Fibroblast of villous mesenchyme (primary cell): ENCODE measurements around the gene SPRY4. TPM values are rescaled to one million over a fixed set of nuclear protein-coding genes. Genes with fewer than 3 reads are reported as not detected.

Experiments used
- DNase-seq: peaks from one replicate; pipeline ENCODE4 v3.0.0-alpha.2; 2010; ENCODE audit warnings: low read depth
- H3K4me3 ChIP-seq: 2 replicates; pipeline ENCODE4 v1.5.1; 2011; ENCODE audit warnings: low read depth, mild to moderate bottlenecking, low read length
- total RNA-seq: library from RNA; depleted of rRNA; stranded (reverse); fragments of >200 nt; gene quantifications from 2 replicates; pipeline ENCODE4 v1.2.3, GENCODE V29; 2012
- TF ChIP-seq, protein P1 (sequence below): IDR thresholded peaks from 2 replicates; pipeline ENCODE4 v1.5.1; 2012; ENCODE audit warnings: low read depth, mild to moderate bottlenecking, low read length; ENCODE audit not compliant: insufficient read depth

SPRY4 gene
- total RNA-seq, 1 donor = 22.9 TPM

DNA sequence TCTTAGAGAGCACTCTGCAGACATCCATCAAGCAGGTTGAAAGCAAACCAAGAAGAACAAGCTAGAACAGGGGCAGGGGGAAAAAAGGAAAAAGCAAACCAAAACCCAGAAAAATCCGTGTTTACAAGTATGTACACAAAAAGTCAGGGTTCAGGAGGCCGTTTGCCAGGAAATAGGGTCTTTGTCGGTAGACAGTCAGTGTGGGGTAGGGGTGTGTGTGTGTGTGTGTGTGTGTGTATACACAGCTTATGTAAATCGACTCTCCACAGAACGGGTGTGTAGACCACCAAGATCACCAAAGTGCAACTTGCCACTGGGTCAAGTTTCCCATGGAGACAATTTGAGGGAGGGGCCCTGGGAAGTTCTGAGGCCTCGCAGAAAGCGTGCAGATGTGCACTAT, 13.1 kb downstream of the SPRY4 start:
- TF ChIP-seq, protein P1, sequence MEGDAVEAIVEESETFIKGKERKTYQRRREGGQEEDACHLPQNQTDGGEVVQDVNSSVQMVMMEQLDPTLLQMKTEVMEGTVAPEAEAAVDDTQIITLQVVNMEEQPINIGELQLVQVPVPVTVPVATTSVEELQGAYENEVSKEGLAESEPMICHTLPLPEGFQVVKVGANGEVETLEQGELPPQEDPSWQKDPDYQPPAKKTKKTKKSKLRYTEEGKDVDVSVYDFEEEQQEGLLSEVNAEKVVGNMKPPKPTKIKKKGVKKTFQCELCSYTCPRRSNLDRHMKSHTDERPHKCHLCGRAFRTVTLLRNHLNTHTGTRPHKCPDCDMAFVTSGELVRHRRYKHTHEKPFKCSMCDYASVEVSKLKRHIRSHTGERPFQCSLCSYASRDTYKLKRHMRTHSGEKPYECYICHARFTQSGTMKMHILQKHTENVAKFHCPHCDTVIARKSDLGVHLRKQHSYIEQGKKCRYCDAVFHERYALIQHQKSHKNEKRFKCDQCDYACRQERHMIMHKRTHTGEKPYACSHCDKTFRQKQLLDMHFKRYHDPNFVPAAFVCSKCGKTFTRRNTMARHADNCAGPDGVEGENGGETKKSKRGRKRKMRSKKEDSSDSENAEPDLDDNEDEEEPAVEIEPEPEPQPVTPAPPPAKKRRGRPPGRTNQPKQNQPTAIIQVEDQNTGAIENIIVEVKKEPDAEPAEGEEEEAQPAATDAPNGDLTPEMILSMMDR = no peak

DNA sequence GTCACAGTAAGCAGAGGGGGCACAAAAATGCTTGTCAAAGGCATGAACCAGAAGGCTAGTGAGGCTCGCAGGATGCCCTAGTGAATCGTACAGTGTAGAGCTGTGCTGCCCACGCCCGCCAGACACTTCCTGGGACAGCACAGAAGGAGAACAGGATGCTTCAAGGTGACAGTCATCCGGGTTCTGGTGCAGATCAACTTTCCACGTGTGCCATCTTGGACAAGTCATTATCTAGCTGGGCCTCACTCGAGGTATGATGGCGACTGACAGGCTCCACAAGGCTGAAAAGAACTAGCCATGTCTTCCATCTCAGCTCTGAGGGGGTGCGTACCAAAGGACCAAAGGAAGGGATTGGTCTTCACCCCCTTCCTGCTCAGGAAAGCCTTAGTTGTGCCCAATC, 14.0 kb downstream of the SPRY4 start:
- DNase-seq = no peak
- no peak overlapping the region for H3K4me3 ChIP-seq
- TF ChIP-seq, protein P1 = no peak

More for the DNA sequence above, 13.1 kb downstream of the SPRY4 start:
- no peak for DNase-seq
- H3K4me3 ChIP-seq = no peak overlapping the region

DNA sequence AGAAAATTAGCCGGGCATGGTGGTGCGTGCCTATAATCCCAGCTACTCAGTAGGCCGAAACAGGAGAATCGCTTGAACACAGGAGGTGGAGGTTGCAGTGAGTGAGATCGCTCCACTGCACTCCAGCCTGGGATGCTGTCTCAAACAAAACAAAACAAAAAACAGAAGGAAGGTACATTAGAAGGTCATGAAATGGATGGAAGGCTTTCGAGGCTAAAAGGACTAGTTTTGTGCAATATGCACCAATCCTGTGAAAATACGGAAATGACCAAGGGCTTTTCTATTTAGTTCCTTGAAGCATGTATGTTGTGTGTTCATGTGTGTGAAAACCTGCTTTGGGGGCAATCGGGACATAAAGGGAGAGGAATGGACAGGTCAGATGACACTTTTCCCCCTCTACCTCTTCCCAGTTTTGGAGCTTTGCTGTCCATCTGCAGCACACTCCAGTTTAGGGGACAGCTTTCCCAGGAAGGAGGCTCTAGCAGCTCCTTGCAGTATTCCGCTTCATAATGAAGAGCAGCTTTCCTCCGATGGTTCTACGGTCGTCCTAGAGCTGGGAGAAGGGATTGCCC, 15.0 kb downstream of the SPRY4 start:
- no peak for DNase-seq
- TF ChIP-seq, protein P1 = no peak
- H3K4me3 ChIP-seq = no peak overlapping the region

DNA sequence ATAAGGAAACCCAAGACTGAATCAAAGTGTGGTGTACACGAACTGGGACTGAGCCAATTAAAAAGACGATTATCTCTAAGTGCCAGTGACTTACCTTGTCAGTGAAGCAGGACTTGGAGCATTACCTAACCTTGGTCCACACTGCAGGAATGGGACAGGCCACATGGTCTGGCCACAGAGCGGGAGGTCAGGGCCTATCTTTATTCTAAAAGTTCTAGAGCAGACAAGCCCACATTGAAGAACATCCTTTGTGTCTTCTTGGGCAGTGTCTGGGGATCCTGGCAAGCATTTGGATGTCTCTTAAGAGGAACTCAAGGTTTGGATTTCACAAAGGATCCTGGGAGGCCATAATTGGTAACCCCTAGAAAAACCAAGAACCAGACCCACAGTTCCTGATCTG, 16.5 kb downstream of the SPRY4 start:
- TF ChIP-seq, protein P1 = no peak
- DNase-seq = no peak

DNA sequence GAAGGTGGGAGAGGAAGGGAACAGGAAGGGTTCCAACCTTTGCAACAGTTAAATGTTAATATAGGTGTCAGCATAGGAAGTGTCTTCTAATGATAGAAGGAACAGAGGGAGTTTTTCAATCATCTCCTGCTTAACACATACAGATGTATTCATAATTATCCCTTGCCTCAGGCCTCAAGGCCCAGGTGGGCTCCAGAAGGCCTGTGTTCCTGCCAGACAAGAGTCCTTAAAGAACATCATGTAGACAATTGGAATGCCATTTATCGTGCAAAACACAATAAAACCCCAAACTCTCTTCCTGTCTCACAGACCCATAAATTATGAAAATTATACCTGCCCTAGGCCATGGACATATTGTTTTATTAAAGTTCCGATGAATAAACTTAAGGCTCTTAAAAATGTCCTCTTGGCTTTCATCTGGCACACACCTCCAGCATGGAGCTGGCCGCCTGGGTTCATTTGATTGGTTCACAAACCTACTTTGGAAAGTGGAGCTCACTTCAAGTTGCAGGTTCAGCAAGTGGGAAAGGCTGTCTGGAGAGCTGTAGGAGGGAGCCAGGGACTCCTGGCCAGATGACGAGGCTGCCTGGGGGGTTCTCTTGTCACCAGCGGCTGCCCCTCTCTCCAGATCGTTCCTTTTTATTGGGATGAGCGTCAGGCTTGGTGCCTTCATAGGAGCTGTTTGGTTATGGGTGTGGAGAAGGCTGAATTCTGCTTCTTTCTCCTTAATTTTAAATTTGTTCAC, 17.5 kb downstream of the SPRY4 start:
- TF ChIP-seq, protein P1 = no peak
- DNase-seq = no peak
- H3K4me3 ChIP-seq = no peak overlapping the region

More for the DNA sequence above, 16.5 kb downstream of the SPRY4 start:
- H3K4me3 ChIP-seq = no peak overlapping the region

DNA sequence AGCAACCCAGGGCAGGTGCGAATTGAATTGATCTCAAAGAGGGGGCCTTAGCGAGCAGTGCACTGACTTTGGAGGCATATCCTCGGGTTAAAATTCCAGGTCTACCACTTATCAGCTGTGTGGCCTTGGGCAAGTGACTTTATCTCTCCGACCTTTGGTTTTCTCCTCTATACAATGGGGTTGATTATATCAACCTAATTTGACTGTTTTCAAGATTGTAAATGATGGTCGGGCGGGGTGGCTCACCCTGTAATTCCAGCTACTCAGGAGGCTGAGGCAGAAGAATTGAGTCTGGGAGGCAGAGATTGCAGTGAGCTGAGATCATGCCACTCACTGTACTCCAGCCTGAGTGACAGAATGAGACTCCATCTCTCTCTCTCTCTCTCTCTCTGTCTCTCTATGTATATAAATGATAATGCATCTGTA, 18.7 kb downstream of the SPRY4 start:
- TF ChIP-seq, protein P1 = no peak

More for the DNA sequence above, 18.7 kb downstream of the SPRY4 start:
- H3K4me3 ChIP-seq = no peak overlapping the region
- DNase-seq = no peak
